GM19035 (cell line): Measurements from ENCODE around the gene PIK3R4.

Experiments
- ATAC-seq: cut with Tn5 transposase; IDR thresholded peaks from one replicate; pipeline ENCODE4 v1.9.1; 2021; ENCODE audit not compliant: unreplicated experiment

PIK3R4 gene

DNA sequence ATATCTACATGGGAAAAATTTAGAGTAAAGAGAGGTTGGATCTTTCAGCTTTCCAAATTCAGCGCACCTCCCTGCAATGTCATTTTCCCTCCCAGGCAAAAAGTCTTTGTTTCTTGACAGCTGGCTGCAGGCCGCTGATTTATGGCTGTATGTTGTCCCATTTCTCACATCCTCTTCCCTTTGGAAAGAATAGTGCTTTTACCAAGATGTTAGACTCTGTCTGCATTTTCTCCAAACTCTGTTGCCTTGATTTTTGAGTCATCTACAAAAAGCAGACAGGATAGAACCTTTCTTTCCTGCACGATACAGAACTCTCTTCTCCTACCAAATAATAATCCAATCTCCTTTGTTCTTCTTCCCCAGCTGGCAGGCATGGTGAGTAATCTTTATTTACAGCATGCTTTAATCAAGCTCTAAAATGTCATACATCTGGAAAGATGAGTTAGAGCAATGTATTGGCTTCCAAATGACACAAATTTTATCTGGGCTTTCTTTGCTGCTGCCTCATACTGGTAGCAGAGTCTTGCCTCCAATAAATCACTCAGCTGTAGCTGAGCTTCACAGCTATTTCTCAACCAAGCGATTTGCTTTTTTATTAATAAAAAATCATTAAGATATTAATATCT is 101.9 kb downstream of the PIK3R4 start:
- ATAC-seq: no peak

GRCh38 chr3:130640027-130640426 is 106.6 kb downstream of the PIK3R4 start:
- ATAC-seq: no peak

GRCh38 chr3:130636480-130637234 is 110.0 kb downstream of the PIK3R4 start:
- ATAC-seq: no peak

GRCh38 chr3:130635978-130636377 is 110.7 kb downstream of the PIK3R4 start:
- ATAC-seq: no peak

- ATAC-seq: no peak
Measured at GRCh38 chr3:130635285-130635684, 111.3 kb downstream of the PIK3R4 start.
